BE2C (cell line): ENCODE measurements around the gene CD59.
"Not testable (repeated sequence)": the region's sequence is repeated elsewhere in the genome, so short reads cannot be mapped to it uniquely, and the experiment has no call there.

Experiments
- DNase-seq: peaks from one replicate; pipeline ENCODE4 v3.0.0-alpha.2; 2020
- H3K27me3 ChIP-seq: fragments of 250-450 bp; sonication (Bioruptor Pico); 2 replicates; pipeline ENCODE4 v1.5.1; 2020; ENCODE audit warnings: mild to moderate bottlenecking
- H3K36me3 ChIP-seq: fragments of 250-450 bp; sonication (Bioruptor Pico); 2 replicates; pipeline ENCODE4 v1.5.1; 2020; ENCODE audit warnings: mild to moderate bottlenecking
- H3K4me1 ChIP-seq: fragments of 250-450 bp; sonication (Bioruptor Pico); 2 replicates; pipeline ENCODE4 v1.5.1; 2020
- H3K4me3 ChIP-seq: 2 replicates; pipeline ENCODE4 v1.5.1; 2011; ENCODE audit warnings: low read depth, low read length
- H3K9me3 ChIP-seq: fragments of 250-450 bp; sonication (Bioruptor Pico); 2 replicates; pipeline ENCODE4 v1.5.1; 2020
- TF ChIP-seq, protein P1 (sequence below): IDR thresholded peaks from 2 replicates; pipeline ENCODE4 v1.5.1; 2012; ENCODE audit warnings: mild to moderate bottlenecking, low read depth, low read length

The CD59 gene

GRCh38 chr11:33667819-33668467 is 68.3 kb downstream of the CD59 start:
- Histone ChIP-seq H3K4me3 (no peak overlapping the region), H3K36me3 (no peaks in the 10 kb centered on the region), H3K27me3 (no peaks in the 10 kb centered on the region), H3K4me1 (no peaks in the 10 kb centered on the region), H3K9me3 (no peaks in the 10 kb centered on the region)
- no peak for DNase-seq
- TF ChIP-seq, protein P1, sequence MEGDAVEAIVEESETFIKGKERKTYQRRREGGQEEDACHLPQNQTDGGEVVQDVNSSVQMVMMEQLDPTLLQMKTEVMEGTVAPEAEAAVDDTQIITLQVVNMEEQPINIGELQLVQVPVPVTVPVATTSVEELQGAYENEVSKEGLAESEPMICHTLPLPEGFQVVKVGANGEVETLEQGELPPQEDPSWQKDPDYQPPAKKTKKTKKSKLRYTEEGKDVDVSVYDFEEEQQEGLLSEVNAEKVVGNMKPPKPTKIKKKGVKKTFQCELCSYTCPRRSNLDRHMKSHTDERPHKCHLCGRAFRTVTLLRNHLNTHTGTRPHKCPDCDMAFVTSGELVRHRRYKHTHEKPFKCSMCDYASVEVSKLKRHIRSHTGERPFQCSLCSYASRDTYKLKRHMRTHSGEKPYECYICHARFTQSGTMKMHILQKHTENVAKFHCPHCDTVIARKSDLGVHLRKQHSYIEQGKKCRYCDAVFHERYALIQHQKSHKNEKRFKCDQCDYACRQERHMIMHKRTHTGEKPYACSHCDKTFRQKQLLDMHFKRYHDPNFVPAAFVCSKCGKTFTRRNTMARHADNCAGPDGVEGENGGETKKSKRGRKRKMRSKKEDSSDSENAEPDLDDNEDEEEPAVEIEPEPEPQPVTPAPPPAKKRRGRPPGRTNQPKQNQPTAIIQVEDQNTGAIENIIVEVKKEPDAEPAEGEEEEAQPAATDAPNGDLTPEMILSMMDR = no peak

GRCh38 chr11:33665350-33666106 is 70.7 kb downstream of the CD59 start:
- DNase-seq = no peak
- H3K4me3 ChIP-seq = no peak overlapping the region
- no peaks in the 10 kb centered on the region for H3K36me3 ChIP-seq
- no peaks in the 10 kb centered on the region for H3K4me1 ChIP-seq
- TF ChIP-seq, protein P1 = no peak
- no peaks in the 10 kb centered on the region for H3K9me3 ChIP-seq
- H3K27me3 ChIP-seq = no peaks in the 10 kb centered on the region

DNA sequence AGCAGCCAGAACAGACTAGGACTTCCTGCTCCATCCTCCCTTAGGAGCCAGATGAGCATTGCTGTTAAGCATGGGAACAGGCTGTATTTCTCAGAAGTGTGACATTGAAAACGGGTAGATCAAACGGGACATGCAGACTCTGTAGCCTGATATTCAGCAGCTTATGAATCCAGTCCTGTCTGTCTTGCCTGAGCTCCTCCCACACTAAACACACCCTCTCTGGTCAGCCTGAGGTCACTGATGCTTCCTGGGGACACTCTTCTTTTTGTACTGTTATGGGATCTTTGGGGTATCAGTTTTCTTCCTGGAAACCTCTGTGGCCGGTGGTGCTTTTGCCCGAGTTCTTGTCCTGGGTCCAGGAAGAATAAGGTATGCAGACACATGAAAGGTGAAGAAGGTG is 71.4 kb downstream of the CD59 start:
- Histone ChIP-seq H3K36me3 (no peaks in the 10 kb centered on the region), H3K27me3 (no peaks in the 10 kb centered on the region), H3K4me1 (no peaks in the 10 kb centered on the region), H3K4me3 (no peak overlapping the region), H3K9me3 (no peaks in the 10 kb centered on the region)
- TF ChIP-seq, protein P1 = no peak
- no peak for DNase-seq

DNA sequence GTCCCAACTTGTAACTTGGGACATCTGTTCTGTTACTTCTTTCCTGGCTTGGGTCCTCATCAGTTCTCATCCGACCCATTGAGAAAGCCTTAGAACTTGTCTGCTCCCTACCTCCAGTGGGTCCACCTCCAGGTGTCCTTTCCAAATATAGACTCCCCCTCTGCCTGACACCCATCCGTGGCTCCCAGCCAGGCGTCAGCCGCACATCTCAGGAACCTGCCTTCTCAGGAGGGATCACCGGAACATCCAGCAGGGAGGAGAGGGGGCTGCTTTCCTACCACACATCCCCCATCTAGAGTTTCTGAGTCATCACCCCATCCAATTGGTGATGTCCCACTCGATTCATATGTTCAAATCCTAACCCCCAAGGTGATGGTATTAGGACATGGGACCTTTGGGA is 72.1 kb downstream of the CD59 start:
- no peak overlapping the region for H3K4me3 ChIP-seq
- TF ChIP-seq, protein P1 = no peak
- H3K9me3 ChIP-seq = no peaks in the 10 kb centered on the region
- no peaks in the 10 kb centered on the region for H3K27me3 ChIP-seq
- H3K4me1 ChIP-seq = no peaks in the 10 kb centered on the region
- DNase-seq = no peak
- no peaks in the 10 kb centered on the region for H3K36me3 ChIP-seq

DNA sequence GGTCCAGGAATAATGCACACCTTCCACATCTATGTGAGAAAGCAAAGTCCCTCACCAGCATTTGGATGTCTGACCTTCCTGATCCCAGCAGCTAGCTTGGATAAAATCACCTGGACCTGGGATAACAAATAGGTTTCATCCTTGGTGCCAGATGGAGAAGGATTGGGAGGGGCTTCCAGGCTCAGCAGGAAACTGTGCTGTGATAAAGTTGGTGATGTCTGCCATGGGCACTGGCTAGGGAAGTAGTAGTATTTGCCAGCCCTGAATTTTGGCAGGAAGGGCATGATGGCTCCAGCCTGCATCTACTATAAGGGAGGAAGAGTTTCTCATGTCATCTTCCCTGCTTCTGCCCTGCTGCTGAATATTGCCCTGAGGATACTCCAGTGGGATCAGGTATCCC is 73.1 kb downstream of the CD59 start:
- DNase-seq = no peak
- no peaks in the 10 kb centered on the region for H3K9me3 ChIP-seq
- no peaks in the 10 kb centered on the region for H3K27me3 ChIP-seq
- H3K4me1 ChIP-seq = no peaks in the 10 kb centered on the region
- H3K36me3 ChIP-seq = no peaks in the 10 kb centered on the region
- TF ChIP-seq, protein P1 = no peak
- no peak overlapping the region for H3K4me3 ChIP-seq

GRCh38 chr11:33661526-33661925 is 74.7 kb downstream of the CD59 start:
- H3K9me3 ChIP-seq, H3K4me1 ChIP-seq, H3K4me3 ChIP-seq, DNase-seq, H3K27me3 ChIP-seq, H3K36me3 ChIP-seq: not testable (repeated sequence)
